ENCODE measurements around the gene MAPK12. TPM values are rescaled to one million over a fixed set of nuclear protein-coding genes. Genes with fewer than 3 reads are reported as not detected.

The MAPK12 gene
- total RNA-seq, 4 donors from 2014 or later, result 1.2 to 37.1 (median 5.4) TPM

GRCh38 chr22:50257451-50258360 is 3.8 kb downstream of the MAPK12 start:
- Histone ChIP-seq H3K27me3 (peaks cover 0 to 15% of the 10 kb centered on the region in 2 donors), H3K4me1 (peaks cover 0 to 20% (median 12%) of the 10 kb centered on the region in 4 donors)
- no peak for DNase-seq

DNA sequence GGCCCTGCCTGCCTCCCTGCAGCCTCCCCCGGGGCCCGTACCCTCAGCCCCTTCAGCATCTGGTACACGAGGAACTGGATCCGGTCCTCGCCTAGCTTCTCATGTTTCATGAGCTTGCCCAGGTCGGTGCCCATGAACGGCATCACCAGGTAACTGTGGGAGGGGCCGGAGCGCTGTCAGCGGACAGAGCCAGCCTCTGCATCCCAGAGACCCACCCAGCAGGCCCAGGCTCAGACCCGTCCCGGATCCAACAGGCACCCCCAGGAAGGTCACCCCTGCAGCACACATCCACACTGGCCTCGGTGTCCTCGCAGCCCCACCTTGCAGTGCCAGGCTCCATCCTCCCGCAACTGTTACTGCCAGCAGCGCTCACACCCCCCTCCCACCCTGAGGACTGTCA is 4.4 kb downstream of the MAPK12 start:
- H3K4me3 ChIP-seq, result no peak overlapping the region
- H3K9me3 ChIP-seq, result no peaks in the 10 kb centered on the region
- H3K27ac ChIP-seq, result no peak overlapping the region
- TF ChIP-seq CTCF (IDR thresholded peaks at IDR 0.05) (no peak), POLR2A (IDR thresholded peaks at IDR 0.05) (no peak)
- H3K36me3 ChIP-seq, result no peaks in the 10 kb centered on the region
- H3K27me3 ChIP-seq, result peaks cover 0 to 9% of the 10 kb centered on the region in 2 donors
- peaks cover 0 to 16% (median 9%) of the 10 kb centered on the region in 4 donors for H3K4me1 ChIP-seq
- no peak for DNase-seq

More at GRCh38 chr22:50257451-50258360, 3.8 kb downstream of the MAPK12 start:
- TF ChIP-seq CTCF (IDR thresholded peaks at IDR 0.05) (no peak), POLR2A (IDR thresholded peaks at IDR 0.05) (no peak)
- no peak overlapping the region for H3K4me3 ChIP-seq
- no peak overlapping the region for H3K27ac ChIP-seq
- H3K9me3 ChIP-seq, result no peaks in the 10 kb centered on the region
- H3K36me3 ChIP-seq, result no peaks in the 10 kb centered on the region

GRCh38 chr22:50256258-50256862 is 5.1 kb downstream of the MAPK12 start:
- Histone ChIP-seq H3K27ac (no peak overlapping the region), H3K36me3 (no peaks in the 10 kb centered on the region), H3K27me3 (peaks cover 0 to 5% of the 10 kb centered on the region in 2 donors), H3K9me3 (no peaks in the 10 kb centered on the region), H3K4me3 (no peak overlapping the region), H3K4me1 (peaks cover 0 to 15% (median 11%) of the 10 kb centered on the region in 4 donors)
- no peak for DNase-seq
- TF ChIP-seq POLR2A (IDR thresholded peaks at IDR 0.05) (no peak), CTCF (IDR thresholded peaks at IDR 0.05) (no peak)

DNA sequence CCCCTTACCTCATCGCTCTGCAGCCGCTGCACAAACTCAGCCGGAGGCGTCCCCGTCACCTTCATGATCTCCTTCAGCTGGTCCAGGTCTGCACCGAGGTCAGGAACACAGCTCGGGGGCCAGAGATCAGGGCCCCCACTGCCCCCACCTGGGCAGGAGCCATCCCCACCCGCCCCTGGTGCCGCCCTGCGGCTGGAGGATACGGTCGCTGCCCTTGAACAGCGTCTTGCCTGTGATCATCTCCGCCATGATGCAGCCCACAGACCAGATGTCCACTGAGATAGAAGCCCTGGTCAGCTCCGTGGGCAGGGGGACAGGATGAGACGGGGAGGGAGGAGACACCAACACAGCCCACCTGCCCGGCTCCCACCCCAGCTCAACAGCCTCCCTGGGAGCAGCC is 5.9 kb downstream of the MAPK12 start:
- TF ChIP-seq POLR2A (IDR thresholded peaks at IDR 0.05) (no peak), CTCF (IDR thresholded peaks at IDR 0.05) (no peak)
- H3K4me1 ChIP-seq, result peaks cover 0 to 14% (median 11%) of the 10 kb centered on the region in 4 donors
- DNase-seq, result no peak

GRCh38 chr22:50255099-50255498 is 6.4 kb downstream of the MAPK12 start:
- Histone ChIP-seq H3K27ac (no peak overlapping the region), H3K4me3 (no peak overlapping the region), H3K27me3 (no peaks in the 10 kb centered on the region), H3K36me3 (no peaks in the 10 kb centered on the region), H3K4me1 (peaks cover 3 to 16% (median 14%) of the 10 kb centered on the region in 4 donors), H3K9me3 (no peaks in the 10 kb centered on the region)
- no peak for DNase-seq
- TF ChIP-seq CTCF (IDR thresholded peaks at IDR 0.05), result no peak
- TF ChIP-seq POLR2A (IDR thresholded peaks at IDR 0.05), result no peak

More for the DNA sequence above, 5.9 kb downstream of the MAPK12 start:
- Histone ChIP-seq H3K4me3 (no peak overlapping the region), H3K36me3 (no peaks in the 10 kb centered on the region), H3K27ac (no peak overlapping the region), H3K9me3 (no peaks in the 10 kb centered on the region), H3K27me3 (peaks cover 0 to 2% of the 10 kb centered on the region in 2 donors)

Data from Peyer's patch (tissue), 4 donors.